Lower leg skin (tissue), 3 donors: Measurements from ENCODE around the gene CAPN13.

Experiments
- CTCF ChIP-seq, 3 donors: fragments of 450-650 bp; IDR thresholded peaks; one replicate each; pipeline ENCODE4 v1.5.1; 2016; ENCODE audit warnings: antibody characterized with exemption in 3 of 3, mild to moderate bottlenecking in 3 of 3, moderate library complexity in 2 of 3
- POLR2A ChIP-seq, 2 donors: fragments of 450-650 bp; IDR thresholded peaks; one replicate each; pipeline ENCODE4 v1.6.1; 2016 to 2017; ENCODE audit warnings: antibody characterized with exemption in 2 of 2, mild to moderate bottlenecking in 1 of 2, moderate library complexity in 1 of 2

GRCh38 chr2:30707304-30707903, 99.8 kb downstream of the CAPN13 start:
- TF ChIP-seq CTCF (IDR thresholded peaks at IDR 0.05) (no peak), POLR2A (IDR thresholded peaks at IDR 0.05) (no peak)
